ENCODE measurements around the gene SMIM38.
"Not testable (repeated sequence)": the region's sequence is repeated elsewhere in the genome, so short reads cannot be mapped to it uniquely, and the experiment has no call there.

Gene SMIM38

GRCh38 chr11:69140161-69140560, 15.6 kb upstream of the SMIM38 start:
- not testable (repeated sequence) for DNase-seq (ENCODE audit: low read depth)

DNA sequence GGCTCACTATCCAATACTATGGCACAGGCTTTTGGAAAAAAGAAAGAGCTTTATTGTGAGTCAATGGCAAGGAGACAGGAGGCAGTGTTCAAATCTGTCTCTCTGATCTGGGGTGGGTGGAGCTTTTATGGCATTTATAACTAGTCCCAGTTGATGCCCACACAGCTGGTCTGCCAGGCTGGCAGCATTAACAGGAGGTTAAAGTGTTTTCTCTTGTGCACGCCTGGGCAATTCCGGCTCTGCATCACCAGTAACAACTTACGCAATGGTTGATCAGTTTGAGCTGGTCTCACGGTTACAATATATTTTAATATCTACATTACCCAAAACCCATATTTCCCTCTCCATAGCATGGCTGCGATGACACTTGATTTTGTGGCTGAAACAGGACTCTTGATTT, 15.1 kb upstream of the SMIM38 start:
- no peak for DNase-seq (ENCODE audit: low read depth)

- no peak for DNase-seq (ENCODE audit: low read depth)
Observed at GRCh38 chr11:69141742-69142141, 14.0 kb upstream of the SMIM38 start.

DNA sequence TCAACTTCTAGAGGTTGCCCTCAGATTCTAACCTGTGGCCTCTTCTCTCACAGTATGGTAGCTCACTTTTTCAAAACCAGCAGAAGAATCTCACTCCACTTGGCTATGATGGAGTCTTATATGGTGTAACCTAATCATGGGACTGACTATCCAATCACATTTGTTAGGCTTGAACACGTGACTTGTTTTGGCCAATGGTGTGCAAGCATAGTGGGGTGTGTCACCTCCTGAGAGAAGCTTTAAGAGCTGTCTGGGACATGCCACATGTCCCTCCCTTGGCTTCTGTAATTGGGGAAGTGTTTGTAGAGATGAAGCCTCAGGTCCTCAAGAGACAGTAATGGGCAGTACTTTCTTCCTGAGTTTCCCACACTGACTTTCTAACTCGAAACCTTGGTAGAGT, 12.8 kb upstream of the SMIM38 start:
- DNase-seq (ENCODE audit: low read depth): no peak

DNA sequence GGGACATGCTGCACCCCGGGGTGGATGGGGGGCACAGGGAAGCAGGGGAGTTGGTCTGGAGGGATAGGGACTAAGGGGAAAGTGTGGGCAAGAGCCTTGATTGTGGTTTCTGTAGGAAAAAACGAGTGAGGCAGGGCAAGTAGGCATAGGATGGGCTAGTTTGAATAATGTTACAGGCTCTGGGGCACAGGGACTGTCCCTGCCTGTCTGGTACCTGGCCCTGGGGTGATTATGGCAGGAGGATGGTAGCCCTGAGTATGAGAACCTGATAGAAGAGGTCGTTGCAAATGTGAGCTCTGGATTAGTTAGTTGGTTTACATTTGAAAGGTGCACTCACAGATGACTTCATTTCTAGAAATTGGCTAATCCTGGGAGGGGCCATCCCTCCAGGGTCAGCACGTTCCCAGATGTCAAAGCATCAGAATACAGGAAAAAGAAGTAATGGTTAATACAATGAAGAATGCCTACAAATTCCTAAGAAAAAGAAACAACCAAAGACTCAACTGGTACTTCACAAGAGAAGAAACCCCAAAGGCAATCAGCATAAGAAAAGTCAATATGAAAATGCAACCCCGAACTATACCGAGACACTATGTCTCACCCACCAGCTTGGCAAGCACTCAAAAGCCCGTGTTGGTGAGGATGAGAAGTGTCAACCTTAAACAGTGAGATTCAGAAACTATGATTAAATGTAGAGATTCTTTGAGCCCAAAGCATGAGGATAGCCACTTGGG, 11.3 kb upstream of the SMIM38 start:
- DNase-seq (ENCODE audit: low read depth): no peak

GRCh38 chr11:69145050-69145380, 10.7 kb upstream of the SMIM38 start:
- no peak for DNase-seq (ENCODE audit: low read depth)

- no peak for DNase-seq (ENCODE audit: low read depth)
Observed at GRCh38 chr11:69148377-69148762, 7.4 kb upstream of the SMIM38 start.

GRCh38 chr11:69148806-69149205, 6.9 kb upstream of the SMIM38 start:
- DNase-seq (ENCODE audit: low read depth): no peak

DNA sequence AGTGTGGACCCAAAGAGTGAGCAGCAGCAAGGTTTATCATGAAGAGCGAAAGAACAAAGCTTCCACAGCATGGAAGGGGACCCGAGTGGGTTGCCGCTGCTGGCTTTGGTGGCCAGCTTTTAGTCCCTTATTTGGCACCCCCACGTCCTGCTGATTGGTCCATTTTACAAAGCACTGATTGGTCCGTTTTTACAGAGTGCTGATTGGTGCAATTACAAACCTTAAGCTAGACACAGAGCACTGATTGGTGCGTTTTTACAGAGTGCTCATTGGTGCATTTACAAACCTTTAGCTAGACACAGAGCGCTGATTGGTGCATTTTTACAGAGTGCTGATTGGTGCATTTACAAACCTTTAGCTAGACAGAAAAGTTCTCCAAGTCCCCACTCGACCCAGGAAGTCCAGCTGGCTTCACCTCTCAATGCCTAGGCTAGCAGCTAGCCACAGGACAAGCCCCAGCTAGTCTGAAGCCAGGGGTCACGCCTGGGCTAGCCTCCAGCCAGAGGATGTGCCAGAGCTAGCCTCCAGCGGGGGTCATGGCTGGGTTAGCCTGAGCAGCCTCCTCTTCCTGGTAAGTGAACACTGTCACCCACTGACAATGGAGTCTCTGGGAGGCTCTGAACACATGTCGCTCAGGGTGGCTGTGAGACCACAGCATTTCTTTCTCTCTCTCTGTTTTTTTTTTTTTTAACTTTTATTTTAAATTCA, 6.2 kb upstream of the SMIM38 start:
- DNase-seq (ENCODE audit: low read depth): not testable (repeated sequence)

GRCh38 chr11:69150175-69150574, 5.6 kb upstream of the SMIM38 start:
- no peak for DNase-seq (ENCODE audit: low read depth)

DNA sequence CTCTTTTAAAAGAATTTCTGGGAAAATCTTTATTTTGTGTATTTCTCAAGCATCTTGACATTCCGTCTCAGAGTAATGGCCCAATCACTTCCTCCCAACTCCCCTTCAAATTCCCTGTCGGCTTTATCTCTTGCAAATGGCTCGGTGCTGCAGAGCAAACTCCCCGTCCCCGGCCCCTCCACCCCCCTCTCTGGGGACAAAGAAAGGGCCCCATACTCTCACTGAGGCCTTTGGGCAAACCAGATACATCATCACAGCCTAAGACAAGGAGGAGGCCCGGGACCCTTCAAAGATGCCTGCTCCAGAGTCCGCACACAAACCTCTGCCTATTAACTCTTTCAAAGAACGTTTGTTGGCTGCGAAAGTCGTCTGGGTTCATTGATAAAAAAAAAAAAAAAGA, 3.9 kb upstream of the SMIM38 start:
- DNase-seq (ENCODE audit: low read depth): no peak

- DNase-seq (ENCODE audit: low read depth): no peak
Observed at GRCh38 chr11:69152733-69153421, 2.9 kb upstream of the SMIM38 start.

DNA sequence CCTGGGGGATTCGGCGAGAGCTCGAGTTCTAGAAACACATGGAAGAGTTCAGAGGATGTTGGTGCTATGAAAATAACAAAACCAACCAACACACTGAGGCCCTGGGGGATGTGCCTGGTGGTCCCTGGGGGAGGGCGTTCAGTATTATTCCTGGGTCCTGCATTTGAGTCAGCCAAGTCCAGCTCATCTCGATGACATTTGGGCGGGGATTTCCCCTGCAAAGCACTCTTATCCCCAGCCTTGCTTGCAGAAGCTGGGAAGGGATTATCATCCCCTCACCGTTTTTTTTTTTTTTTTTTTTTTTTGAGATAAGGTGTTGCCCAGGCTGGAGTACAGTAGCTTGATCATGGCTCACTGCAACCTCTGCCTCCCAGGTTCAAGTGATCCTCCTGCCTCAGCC, 2.1 kb upstream of the SMIM38 start:
- no peak for DNase-seq (ENCODE audit: low read depth)

GRCh38 chr11:69154211-69154913, 1.4 kb upstream of the SMIM38 start:
- no peak for DNase-seq (ENCODE audit: low read depth)

GRCh38 chr11:69154938-69155301, 815 bp upstream of the SMIM38 start:
- DNase-seq (ENCODE audit: low read depth): no peak

GRCh38 chr11:69156235-69156639, 502 bp downstream of the SMIM38 start:
- no peak for DNase-seq (ENCODE audit: low read depth)

- no peak for DNase-seq (ENCODE audit: low read depth)
Observed at GRCh38 chr11:69156673-69157155, 979 bp downstream of the SMIM38 start.

GRCh38 chr11:69157156-69157821, 1.6 kb downstream of the SMIM38 start:
- no peak for DNase-seq (ENCODE audit: low read depth)

DNA sequence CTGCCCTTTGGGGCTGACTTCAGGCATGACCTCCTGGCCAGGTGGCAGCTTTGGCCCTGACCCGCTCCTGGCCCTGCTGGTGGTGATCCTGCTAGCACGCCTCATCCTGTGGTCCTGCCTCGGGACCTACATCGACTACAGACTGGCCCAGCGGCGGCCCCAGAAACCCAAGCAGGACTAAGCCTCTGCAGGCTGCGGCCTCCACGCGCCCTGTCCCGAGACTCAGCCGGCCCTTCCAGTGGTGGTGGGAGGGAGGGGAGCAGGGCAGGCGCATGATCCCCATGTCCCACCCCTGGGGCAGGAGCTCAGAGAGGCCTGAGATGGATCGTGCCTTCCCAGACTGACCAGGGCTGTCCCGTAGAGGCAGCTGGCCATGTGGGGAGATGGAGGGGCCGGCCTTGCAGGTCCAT, 2.1 kb downstream of the SMIM38 start:
- no peak for DNase-seq (ENCODE audit: low read depth)

GRCh38 chr11:69158301-69159149, 2.8 kb downstream of the SMIM38 start:
- DNase-seq (ENCODE audit: low read depth): no peak
